ENCODE results near the gene SLC20A1.

- TF ChIP-seq, protein P1, sequence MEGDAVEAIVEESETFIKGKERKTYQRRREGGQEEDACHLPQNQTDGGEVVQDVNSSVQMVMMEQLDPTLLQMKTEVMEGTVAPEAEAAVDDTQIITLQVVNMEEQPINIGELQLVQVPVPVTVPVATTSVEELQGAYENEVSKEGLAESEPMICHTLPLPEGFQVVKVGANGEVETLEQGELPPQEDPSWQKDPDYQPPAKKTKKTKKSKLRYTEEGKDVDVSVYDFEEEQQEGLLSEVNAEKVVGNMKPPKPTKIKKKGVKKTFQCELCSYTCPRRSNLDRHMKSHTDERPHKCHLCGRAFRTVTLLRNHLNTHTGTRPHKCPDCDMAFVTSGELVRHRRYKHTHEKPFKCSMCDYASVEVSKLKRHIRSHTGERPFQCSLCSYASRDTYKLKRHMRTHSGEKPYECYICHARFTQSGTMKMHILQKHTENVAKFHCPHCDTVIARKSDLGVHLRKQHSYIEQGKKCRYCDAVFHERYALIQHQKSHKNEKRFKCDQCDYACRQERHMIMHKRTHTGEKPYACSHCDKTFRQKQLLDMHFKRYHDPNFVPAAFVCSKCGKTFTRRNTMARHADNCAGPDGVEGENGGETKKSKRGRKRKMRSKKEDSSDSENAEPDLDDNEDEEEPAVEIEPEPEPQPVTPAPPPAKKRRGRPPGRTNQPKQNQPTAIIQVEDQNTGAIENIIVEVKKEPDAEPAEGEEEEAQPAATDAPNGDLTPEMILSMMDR (IDR thresholded peaks at IDR 0.05), result no peak
- TF ChIP-seq POLR2A (IDR thresholded peaks at IDR 0.05), result no peak
Observed at GRCh38 chr2:112646791-112647689, 1.3 kb downstream of the SLC20A1 start.

Measured in thyroid gland (tissue), 4 donors.